Liver (tissue), 3 donors: Measurements from ENCODE around the gene MISP3.

Experiments
- EGR1 ChIP-seq, 2 donors: IDR thresholded peaks; 2 replicates each; pipeline ENCODE4 v1.6.1; 2016 to 2018; ENCODE audit warnings: antibody characterized with exemption in 2 of 2, low read depth in 2 of 2
- HNF4G ChIP-seq: IDR thresholded peaks from 2 replicates; pipeline ENCODE4 v1.6.1; 2016; ENCODE audit warnings: antibody characterized with exemption
- JUND ChIP-seq, 2 donors: IDR thresholded peaks; 2 replicates each; pipeline ENCODE4 v1.6.1; 2016; ENCODE audit warnings: antibody characterized with exemption in 2 of 2
- RAD21 ChIP-seq, 2 donors: IDR thresholded peaks; 2 replicates each; pipeline ENCODE4 v1.6.1; 2016; ENCODE audit warnings: antibody characterized with exemption in 2 of 2, mild to moderate bottlenecking in 2 of 2
- RXRA ChIP-seq, 2 donors: IDR thresholded peaks; 2 replicates each; pipeline ENCODE4 v1.6.1; 2017 to 2018; ENCODE audit warnings: antibody characterized with exemption in 2 of 2, mild to moderate bottlenecking in 1 of 2
- YY1 ChIP-seq: IDR thresholded peaks from 2 replicates; pipeline ENCODE4 v1.6.1; 2016; ENCODE audit warnings: antibody characterized with exemption, mild to moderate bottlenecking
- TF ChIP-seq, protein P1 (sequence below): fragments of 150-350 bp; IDR thresholded peaks from 2 replicates; pipeline ENCODE4 v1.5.1; 2017; ENCODE audit warnings: improper control_type of control experiment, low read depth, low read length; ENCODE audit not compliant: missing input control
- TF ChIP-seq, protein P2 (sequence below): IDR thresholded peaks from 2 replicates; pipeline ENCODE4 v1.6.1; 2016; ENCODE audit warnings: antibody characterized with exemption
- donor health status: healthy.
- donor health status: healthy.

DNA sequence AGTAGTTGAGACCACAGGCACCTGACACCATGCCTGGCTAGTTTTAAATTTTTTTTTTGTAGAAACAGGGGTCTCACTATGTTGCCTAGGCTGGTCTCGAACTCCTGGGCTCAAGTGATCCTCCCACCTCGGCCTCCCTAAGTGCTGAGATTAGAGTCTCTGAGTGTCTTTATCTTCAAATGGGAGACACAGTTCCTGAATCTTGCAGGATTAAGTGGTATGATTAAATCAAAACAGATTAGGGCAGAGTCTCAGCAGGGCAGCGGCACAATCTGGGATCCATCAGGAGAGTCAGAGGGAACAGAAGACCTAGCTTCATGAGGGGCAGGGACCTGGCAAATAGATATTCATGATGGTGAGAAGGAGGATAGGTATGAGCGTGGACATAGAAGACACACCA, 43.7 kb upstream of the MISP3 start:
- TF ChIP-seq, protein P1, sequence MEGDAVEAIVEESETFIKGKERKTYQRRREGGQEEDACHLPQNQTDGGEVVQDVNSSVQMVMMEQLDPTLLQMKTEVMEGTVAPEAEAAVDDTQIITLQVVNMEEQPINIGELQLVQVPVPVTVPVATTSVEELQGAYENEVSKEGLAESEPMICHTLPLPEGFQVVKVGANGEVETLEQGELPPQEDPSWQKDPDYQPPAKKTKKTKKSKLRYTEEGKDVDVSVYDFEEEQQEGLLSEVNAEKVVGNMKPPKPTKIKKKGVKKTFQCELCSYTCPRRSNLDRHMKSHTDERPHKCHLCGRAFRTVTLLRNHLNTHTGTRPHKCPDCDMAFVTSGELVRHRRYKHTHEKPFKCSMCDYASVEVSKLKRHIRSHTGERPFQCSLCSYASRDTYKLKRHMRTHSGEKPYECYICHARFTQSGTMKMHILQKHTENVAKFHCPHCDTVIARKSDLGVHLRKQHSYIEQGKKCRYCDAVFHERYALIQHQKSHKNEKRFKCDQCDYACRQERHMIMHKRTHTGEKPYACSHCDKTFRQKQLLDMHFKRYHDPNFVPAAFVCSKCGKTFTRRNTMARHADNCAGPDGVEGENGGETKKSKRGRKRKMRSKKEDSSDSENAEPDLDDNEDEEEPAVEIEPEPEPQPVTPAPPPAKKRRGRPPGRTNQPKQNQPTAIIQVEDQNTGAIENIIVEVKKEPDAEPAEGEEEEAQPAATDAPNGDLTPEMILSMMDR, result no peak
- TF ChIP-seq, protein P2, sequence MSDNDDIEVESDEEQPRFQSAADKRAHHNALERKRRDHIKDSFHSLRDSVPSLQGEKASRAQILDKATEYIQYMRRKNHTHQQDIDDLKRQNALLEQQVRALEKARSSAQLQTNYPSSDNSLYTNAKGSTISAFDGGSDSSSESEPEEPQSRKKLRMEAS, result no peak
- TF ChIP-seq RAD21 (IDR thresholded peaks at IDR 0.05) (no peak), EGR1 (IDR thresholded peaks at IDR 0.05; ENCODE audit: low read depth in 2 of 2) (no peak), YY1 (no peak), JUND (IDR thresholded peaks at IDR 0.05) (no peak), HNF4G (no peak), RXRA (IDR thresholded peaks at IDR 0.05) (no peak)
